WTC11 (cell line): ENCODE data around the gene ANO1. TPM values are rescaled to one million over a fixed set of nuclear protein-coding genes. Genes with fewer than 3 reads are reported as not detected.

Experiments
- ATAC-seq: fragments of 200-7000 bp; cut with Tn5 transposase; 2 replicates; pipeline ENCODE4 v1.10.0; 2021; ENCODE audit warnings: mild to moderate bottlenecking, moderate library complexity
- CTCF ChIA-PET: fragments of 300-600 bp; sonication (Branson Sonifier 250); formaldehyde crosslinking; loops from one replicate; lab custom pipeline; 2021; ENCODE audit warnings: antibody characterized with exemption; lab: Charles Lee
- POLR2A ChIA-PET: fragments of 350-600 bp; sonication (Branson Sonifier 250); formaldehyde crosslinking; loops from one replicate; lab custom pipeline; 2021; ENCODE audit warnings: antibody characterized with exemption; lab: Charles Lee
- DNase-seq: peaks from one replicate; pipeline ENCODE4 v3.0.0; 2021; ENCODE audit warnings: low spot score
- H3K27ac Mint-ChIP-seq: 2 replicates; pipeline ENCODE4 v1.8.0; 2021; ENCODE audit warnings: mixed read lengths
- H3K27me3 Mint-ChIP-seq: 2 replicates; pipeline ENCODE4 v1.8.0; 2021; ENCODE audit warnings: low read depth, mild to moderate bottlenecking, moderate library complexity, mixed read lengths
- H3K36me3 Mint-ChIP-seq: 2 replicates; pipeline ENCODE4 v1.8.0; 2021; ENCODE audit warnings: mixed read lengths
- H3K4me1 Mint-ChIP-seq: 2 replicates; pipeline ENCODE4 v1.8.0; 2022; ENCODE audit warnings: mixed read lengths
- H3K4me3 Mint-ChIP-seq: 2 replicates; pipeline ENCODE4 v1.8.0; 2021; ENCODE audit warnings: mild to moderate bottlenecking, moderate library complexity, mixed read lengths
- H3K9me3 Mint-ChIP-seq: 2 replicates; pipeline ENCODE4 v1.8.0; 2021; ENCODE audit warnings: mixed read lengths
- CBFB ChIP-seq: sonication (generic); formaldehyde crosslinking; IDR thresholded peaks from 2 replicates; pipeline ENCODE4 v1.8.1; 2022; ENCODE audit warnings: mild to moderate bottlenecking, low read depth, missing genetic modification reagents
- CREB1 ChIP-seq: sonication (generic); formaldehyde crosslinking; IDR thresholded peaks from 2 replicates; pipeline ENCODE4 v1.8.0; 2023; ENCODE audit warnings: mild to moderate bottlenecking, missing genetic modification reagents
- GABPB1 ChIP-seq: sonication (generic); formaldehyde crosslinking; IDR thresholded peaks from 2 replicates; pipeline ENCODE4 v1.8.1; 2023; ENCODE audit warnings: mild to moderate bottlenecking, missing genetic modification reagents
- HMGA2 ChIP-seq: fragments of 250-450 bp; sonication (Bioruptor Pico); IDR thresholded peaks from 2 replicates; pipeline ENCODE4 v1.4.0; 2021; ENCODE audit warnings: mild to moderate bottlenecking, moderate library complexity
- IRF2 ChIP-seq: sonication (generic); formaldehyde crosslinking; IDR thresholded peaks from 2 replicates; pipeline ENCODE4 v1.8.0; 2022; ENCODE audit warnings: low read depth, missing genetic modification reagents, borderline replicate concordance
- JAZF1 ChIP-seq: fragments of 250-450 bp; sonication (Bioruptor Pico); IDR thresholded peaks from 2 replicates; pipeline ENCODE4 v1.9.0; 2021; ENCODE audit warnings: moderate library complexity, mild to moderate bottlenecking, inconsistent platforms
- KAT7 ChIP-seq: sonication (generic); formaldehyde crosslinking; IDR thresholded peaks from 2 replicates; pipeline ENCODE4 v1.8.1; 2023; ENCODE audit warnings: missing genetic modification reagents, mild to moderate bottlenecking, borderline replicate concordance
- MXD4 ChIP-seq: fragments of 250-450 bp; sonication (Bioruptor Pico); IDR thresholded peaks from 2 replicates; pipeline ENCODE4 v1.8.0; 2021; ENCODE audit warnings: mild to moderate bottlenecking, moderate library complexity, borderline replicate concordance
- NR3C1 ChIP-seq: sonication (generic); formaldehyde crosslinking; conservative IDR thresholded peaks from 2 replicates; pipeline ENCODE4 v1.8.1; 2023; ENCODE audit warnings: low read depth, mild to moderate bottlenecking, missing genetic modification reagents
- SMAD3 ChIP-seq: sonication (generic); formaldehyde crosslinking; IDR thresholded peaks from 2 replicates; pipeline ENCODE4 v1.8.0; 2022; ENCODE audit warnings: missing genetic modification reagents, mild to moderate bottlenecking, borderline replicate concordance
- SMAD4 ChIP-seq: sonication (generic); formaldehyde crosslinking; IDR thresholded peaks from 2 replicates; pipeline ENCODE4 v1.8.0; 2022; ENCODE audit warnings: mild to moderate bottlenecking, missing genetic modification reagents
- ZNF263 ChIP-seq: sonication (generic); formaldehyde crosslinking; IDR thresholded peaks from 2 replicates; pipeline ENCODE4 v1.8.1; 2022; ENCODE audit warnings: low read depth, mild to moderate bottlenecking, moderate library complexity, missing genetic modification reagents
- ZNF317 ChIP-seq: sonication (generic); formaldehyde crosslinking; IDR thresholded peaks from 2 replicates; pipeline ENCODE4 v1.8.1; 2023; ENCODE audit warnings: low read depth, mild to moderate bottlenecking, moderate library complexity, missing genetic modification reagents, borderline replicate concordance
- ZNF423 ChIP-seq: fragments of 250-450 bp; sonication (Bioruptor Pico); IDR thresholded peaks from 2 replicates; pipeline ENCODE4 v2.1.2; 2022; ENCODE audit warnings: mild to moderate bottlenecking, moderate library complexity
- total RNA-seq: library from RNA; stranded (reverse); gene quantifications from 3 replicates; pipeline ENCODE4 v1.2.3, GENCODE V29; 2021
- TF ChIP-seq, protein P1 (sequence below): fragments of 200-600 bp; IDR thresholded peaks from 2 replicates; pipeline ENCODE4 v1.8.0; 2022; ENCODE audit warnings: antibody characterized with exemption
- TF ChIP-seq, protein P2 (sequence below): fragments of 250-450 bp; sonication (Bioruptor Pico); IDR thresholded peaks from 2 replicates; pipeline ENCODE4 v1.9.0; 2021; ENCODE audit warnings: mild to moderate bottlenecking
- TF ChIP-seq, protein P3 (sequence below): sonication (generic); formaldehyde crosslinking; IDR thresholded peaks from 2 replicates; pipeline ENCODE4 v1.8.0; 2022; ENCODE audit warnings: missing genetic modification reagents
- TF ChIP-seq, protein P4 (sequence below): sonication (generic); formaldehyde crosslinking; IDR thresholded peaks from 2 replicates; pipeline ENCODE4 v1.8.0; 2023; ENCODE audit warnings: missing genetic modification reagents
- TF ChIP-seq, protein P5 (sequence below): fragments of 250-450 bp; sonication (Bioruptor Pico); IDR thresholded peaks from 2 replicates; pipeline ENCODE4 v1.8.0; 2021; ENCODE audit warnings: mild to moderate bottlenecking

Gene ANO1
- total RNA-seq, 1 experiment from 2014 or later = 4.1 TPM

DNA sequence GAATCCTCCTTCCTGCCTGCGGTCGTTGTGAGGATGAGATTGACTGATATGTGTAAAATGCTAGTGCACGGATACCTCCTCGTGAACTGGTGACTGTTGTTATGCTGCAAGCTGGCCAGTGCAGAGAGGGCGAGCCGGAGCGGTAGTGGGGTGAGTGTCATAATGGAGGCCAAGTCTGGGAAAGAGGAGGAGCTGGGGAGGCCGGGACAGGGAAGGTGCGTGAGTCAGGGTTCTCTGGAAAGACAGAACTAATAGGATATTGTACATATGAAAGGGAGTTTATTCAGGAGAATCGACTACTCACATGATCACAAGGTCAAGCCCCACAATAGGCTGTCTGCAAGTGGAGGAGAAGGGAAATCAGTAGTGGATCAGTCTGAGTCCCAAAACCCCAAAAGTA lies 68.2 kb downstream of the ANO1 start (continued):
- TF ChIP-seq, protein P1, sequence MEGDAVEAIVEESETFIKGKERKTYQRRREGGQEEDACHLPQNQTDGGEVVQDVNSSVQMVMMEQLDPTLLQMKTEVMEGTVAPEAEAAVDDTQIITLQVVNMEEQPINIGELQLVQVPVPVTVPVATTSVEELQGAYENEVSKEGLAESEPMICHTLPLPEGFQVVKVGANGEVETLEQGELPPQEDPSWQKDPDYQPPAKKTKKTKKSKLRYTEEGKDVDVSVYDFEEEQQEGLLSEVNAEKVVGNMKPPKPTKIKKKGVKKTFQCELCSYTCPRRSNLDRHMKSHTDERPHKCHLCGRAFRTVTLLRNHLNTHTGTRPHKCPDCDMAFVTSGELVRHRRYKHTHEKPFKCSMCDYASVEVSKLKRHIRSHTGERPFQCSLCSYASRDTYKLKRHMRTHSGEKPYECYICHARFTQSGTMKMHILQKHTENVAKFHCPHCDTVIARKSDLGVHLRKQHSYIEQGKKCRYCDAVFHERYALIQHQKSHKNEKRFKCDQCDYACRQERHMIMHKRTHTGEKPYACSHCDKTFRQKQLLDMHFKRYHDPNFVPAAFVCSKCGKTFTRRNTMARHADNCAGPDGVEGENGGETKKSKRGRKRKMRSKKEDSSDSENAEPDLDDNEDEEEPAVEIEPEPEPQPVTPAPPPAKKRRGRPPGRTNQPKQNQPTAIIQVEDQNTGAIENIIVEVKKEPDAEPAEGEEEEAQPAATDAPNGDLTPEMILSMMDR = no peak
- TF ChIP-seq, protein P2, sequence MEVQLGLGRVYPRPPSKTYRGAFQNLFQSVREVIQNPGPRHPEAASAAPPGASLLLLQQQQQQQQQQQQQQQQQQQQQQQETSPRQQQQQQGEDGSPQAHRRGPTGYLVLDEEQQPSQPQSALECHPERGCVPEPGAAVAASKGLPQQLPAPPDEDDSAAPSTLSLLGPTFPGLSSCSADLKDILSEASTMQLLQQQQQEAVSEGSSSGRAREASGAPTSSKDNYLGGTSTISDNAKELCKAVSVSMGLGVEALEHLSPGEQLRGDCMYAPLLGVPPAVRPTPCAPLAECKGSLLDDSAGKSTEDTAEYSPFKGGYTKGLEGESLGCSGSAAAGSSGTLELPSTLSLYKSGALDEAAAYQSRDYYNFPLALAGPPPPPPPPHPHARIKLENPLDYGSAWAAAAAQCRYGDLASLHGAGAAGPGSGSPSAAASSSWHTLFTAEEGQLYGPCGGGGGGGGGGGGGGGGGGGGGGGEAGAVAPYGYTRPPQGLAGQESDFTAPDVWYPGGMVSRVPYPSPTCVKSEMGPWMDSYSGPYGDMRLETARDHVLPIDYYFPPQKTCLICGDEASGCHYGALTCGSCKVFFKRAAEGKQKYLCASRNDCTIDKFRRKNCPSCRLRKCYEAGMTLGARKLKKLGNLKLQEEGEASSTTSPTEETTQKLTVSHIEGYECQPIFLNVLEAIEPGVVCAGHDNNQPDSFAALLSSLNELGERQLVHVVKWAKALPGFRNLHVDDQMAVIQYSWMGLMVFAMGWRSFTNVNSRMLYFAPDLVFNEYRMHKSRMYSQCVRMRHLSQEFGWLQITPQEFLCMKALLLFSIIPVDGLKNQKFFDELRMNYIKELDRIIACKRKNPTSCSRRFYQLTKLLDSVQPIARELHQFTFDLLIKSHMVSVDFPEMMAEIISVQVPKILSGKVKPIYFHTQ (CRISPR knock-in tag) = no peak
- TF ChIP-seq CREB1 (CRISPR knock-in tag) = no peak
- TF ChIP-seq ZNF263 (CRISPR knock-in tag) = no peak
- TF ChIP-seq HMGA2 (CRISPR knock-in tag) = no peak
- TF ChIP-seq, protein P3, sequence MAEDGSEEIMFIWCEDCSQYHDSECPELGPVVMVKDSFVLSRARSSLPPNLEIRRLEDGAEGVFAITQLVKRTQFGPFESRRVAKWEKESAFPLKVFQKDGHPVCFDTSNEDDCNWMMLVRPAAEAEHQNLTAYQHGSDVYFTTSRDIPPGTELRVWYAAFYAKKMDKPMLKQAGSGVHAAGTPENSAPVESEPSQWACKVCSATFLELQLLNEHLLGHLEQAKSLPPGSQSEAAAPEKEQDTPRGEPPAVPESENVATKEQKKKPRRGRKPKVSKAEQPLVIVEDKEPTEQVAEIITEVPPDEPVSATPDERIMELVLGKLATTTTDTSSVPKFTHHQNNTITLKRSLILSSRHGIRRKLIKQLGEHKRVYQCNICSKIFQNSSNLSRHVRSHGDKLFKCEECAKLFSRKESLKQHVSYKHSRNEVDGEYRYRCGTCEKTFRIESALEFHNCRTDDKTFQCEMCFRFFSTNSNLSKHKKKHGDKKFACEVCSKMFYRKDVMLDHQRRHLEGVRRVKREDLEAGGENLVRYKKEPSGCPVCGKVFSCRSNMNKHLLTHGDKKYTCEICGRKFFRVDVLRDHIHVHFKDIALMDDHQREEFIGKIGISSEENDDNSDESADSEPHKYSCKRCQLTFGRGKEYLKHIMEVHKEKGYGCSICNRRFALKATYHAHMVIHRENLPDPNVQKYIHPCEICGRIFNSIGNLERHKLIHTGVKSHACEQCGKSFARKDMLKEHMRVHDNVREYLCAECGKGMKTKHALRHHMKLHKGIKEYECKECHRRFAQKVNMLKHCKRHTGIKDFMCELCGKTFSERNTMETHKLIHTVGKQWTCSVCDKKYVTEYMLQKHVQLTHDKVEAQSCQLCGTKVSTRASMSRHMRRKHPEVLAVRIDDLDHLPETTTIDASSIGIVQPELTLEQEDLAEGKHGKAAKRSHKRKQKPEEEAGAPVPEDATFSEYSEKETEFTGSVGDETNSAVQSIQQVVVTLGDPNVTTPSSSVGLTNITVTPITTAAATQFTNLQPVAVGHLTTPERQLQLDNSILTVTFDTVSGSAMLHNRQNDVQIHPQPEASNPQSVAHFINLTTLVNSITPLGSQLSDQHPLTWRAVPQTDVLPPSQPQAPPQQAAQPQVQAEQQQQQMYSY (CRISPR knock-in tag) = no peak
- TF ChIP-seq, all 79 proteins: peak for 0

DNA sequence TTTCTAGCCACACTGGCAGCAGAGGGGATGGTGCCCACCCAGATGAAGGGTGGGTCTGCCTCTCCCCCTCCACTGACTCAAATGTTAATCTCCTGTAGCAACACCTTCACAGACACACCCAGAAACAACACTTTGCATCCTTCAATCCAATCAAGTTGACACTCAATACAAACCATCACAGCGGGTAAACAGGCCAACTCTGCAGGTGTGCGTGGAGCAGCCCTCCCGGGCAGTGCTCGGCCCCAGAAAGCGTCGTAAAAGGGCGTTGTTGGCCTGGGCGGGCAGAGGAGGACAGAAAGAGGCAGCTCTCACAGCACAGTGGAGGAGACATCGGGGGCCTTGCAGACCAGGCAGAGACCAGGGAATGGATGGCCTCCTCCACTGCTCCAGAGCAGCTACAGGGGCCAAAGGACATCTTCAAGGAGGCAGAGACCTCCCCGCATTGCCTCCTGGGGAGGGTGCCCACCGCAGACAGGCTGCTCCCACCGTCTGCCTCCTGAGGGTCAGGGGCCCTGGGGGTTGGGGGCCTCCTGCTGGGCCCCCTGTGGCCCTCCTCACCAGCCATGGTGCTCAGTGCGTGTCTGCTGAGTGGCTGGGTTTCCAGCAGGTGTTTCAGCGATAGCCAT lies 68.9 kb downstream of the ANO1 start:
- ATAC-seq = no peak
- POLR2A ChIA-PET = no interaction called here

DNA sequence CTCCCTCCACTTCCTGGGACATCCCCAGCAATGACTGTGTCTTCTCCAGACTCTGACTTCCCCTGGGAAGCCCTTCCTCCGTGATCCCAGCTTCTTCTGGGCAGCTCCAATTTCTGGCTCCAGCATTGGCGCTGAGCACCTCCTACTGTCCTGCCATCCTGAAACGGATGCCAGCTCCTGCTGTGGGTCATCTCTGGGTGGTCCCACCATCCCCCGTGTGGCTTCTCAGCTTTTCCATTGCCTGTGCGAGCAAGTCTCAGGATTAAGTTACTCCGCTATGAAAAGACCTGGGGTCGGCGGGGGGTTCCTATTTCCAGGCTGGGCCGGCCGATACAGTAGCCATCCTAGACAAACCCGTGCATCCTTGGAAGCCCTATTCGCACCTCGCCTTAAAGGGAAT lies 69.6 kb downstream of the ANO1 start:
- H3K9me3 Mint-ChIP-seq = no peaks in the 10 kb centered on the region
- POLR2A ChIA-PET = no interaction called here
- peaks cover 8% of the 10 kb centered on the region for H3K27me3 Mint-ChIP-seq
- H3K4me3 Mint-ChIP-seq = no peak overlapping the region
- no peak for TF ChIP-seq ZNF317 (CRISPR knock-in tag)
- no peak for TF ChIP-seq IRF2
- no peak for TF ChIP-seq JAZF1
- TF ChIP-seq CBFB (CRISPR knock-in tag) = no peak
- TF ChIP-seq, protein P4, sequence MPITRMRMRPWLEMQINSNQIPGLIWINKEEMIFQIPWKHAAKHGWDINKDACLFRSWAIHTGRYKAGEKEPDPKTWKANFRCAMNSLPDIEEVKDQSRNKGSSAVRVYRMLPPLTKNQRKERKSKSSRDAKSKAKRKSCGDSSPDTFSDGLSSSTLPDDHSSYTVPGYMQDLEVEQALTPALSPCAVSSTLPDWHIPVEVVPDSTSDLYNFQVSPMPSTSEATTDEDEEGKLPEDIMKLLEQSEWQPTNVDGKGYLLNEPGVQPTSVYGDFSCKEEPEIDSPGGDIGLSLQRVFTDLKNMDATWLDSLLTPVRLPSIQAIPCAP (CRISPR knock-in tag) = no peak
- no peak for TF ChIP-seq NR3C1 (CRISPR knock-in tag)
- TF ChIP-seq SMAD4 = no peak
- TF ChIP-seq, protein P5, sequence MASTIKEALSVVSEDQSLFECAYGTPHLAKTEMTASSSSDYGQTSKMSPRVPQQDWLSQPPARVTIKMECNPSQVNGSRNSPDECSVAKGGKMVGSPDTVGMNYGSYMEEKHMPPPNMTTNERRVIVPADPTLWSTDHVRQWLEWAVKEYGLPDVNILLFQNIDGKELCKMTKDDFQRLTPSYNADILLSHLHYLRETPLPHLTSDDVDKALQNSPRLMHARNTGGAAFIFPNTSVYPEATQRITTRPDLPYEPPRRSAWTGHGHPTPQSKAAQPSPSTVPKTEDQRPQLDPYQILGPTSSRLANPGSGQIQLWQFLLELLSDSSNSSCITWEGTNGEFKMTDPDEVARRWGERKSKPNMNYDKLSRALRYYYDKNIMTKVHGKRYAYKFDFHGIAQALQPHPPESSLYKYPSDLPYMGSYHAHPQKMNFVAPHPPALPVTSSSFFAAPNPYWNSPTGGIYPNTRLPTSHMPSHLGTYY (CRISPR knock-in tag) = no peak
- no peak for TF ChIP-seq SMAD3 (CRISPR knock-in tag)
- TF ChIP-seq GABPB1 (CRISPR knock-in tag) = no peak
- TF ChIP-seq ZNF263 (CRISPR knock-in tag) = no peak
- no peaks in the 10 kb centered on the region for H3K36me3 Mint-ChIP-seq
- H3K27ac Mint-ChIP-seq = no peak overlapping the region
- CTCF ChIA-PET = interaction anchor here (0.9 to 3.5 kb wide), 2 partner anchors 10 to 20 kb away, joined by 3 to 16 read pairs; no protein-coding TSS in a partner anchor
- peaks cover 17% of the 10 kb centered on the region for H3K4me1 Mint-ChIP-seq
- no peak for DNase-seq
- no peak for ATAC-seq

More for the DNA sequence above, 68.9 kb downstream of the ANO1 start:
- DNase-seq = no peak
- Mint-ChIP-seq H3K27ac (no peak overlapping the region), H3K9me3 (no peaks in the 10 kb centered on the region), H3K4me1 (peaks cover 24% of the 10 kb centered on the region), H3K36me3 (no peaks in the 10 kb centered on the region), H3K27me3 (peaks cover 10% of the 10 kb centered on the region), H3K4me3 (no peak overlapping the region)
- TF ChIP-seq MXD4 (CRISPR knock-in tag) (no peak), KAT7 (CRISPR knock-in tag) (no peak), ZNF423 (CRISPR knock-in tag) (peak; percentile 23; the same call in 1 of the 2 replicates)
- CTCF ChIA-PET = interaction anchor here (1.2 to 3.5 kb wide), 2 partner anchors 11 to 30 kb away, joined by 5 to 16 read pairs; no protein-coding TSS in a partner anchor
